ENCODE results near the gene BCL11A.

GRCh38 chr2:60550178-60550983 is 3.1 kb downstream of the BCL11A start:
- TF ChIP-seq CTCF (IDR thresholded peaks at IDR 0.05) (peak in 5 of 7 experiments; percentile 44 to 73 (median 56)), EP300 (IDR thresholded peaks at IDR 0.05) (no peak), POLR2A (IDR thresholded peaks at IDR 0.05) (no peak)
